H4 (cell line): ENCODE results near the gene GMNN. TPM values are rescaled to one million over a fixed set of nuclear protein-coding genes. Genes with fewer than 3 reads are reported as not detected.
"Not testable (repeated sequence)": the region's sequence is repeated elsewhere in the genome, so short reads cannot be mapped to it uniquely, and the experiment has no call there.

Experiments
- DNase-seq: peaks from one replicate; pipeline ENCODE4 v3.0.0-alpha.2; 2015; ENCODE audit warnings: low spot score
- total RNA-seq: library from RNA; depleted of rRNA; stranded (reverse); fragments of >200 nt; shearing (Covaris generic); gene quantifications from 2 replicates; pipeline ENCODE4 v1.2.3, GENCODE V29; 2014; rRNA removed

GMNN gene
- 67.2 and 75.9 TPM in 2 replicates for total RNA-seq

- peak; percentile 90 for DNase-seq
Measured at GRCh38 chr6:24774696-24775519, at the start of gene GMNN. TSS of gene GMNN (plus strand) at chr6:24774937. CDS start at chr6:24777247, 2,310 bp downstream.

GRCh38 chr6:24730653-24731052 is 44.1 kb upstream of the GMNN start:
- DNase-seq = not testable (repeated sequence)

GRCh38 chr6:24731456-24732134 is 43.1 kb upstream of the GMNN start:
- DNase-seq = not testable (repeated sequence)

- no peak for DNase-seq
Measured at GRCh38 chr6:24734166-24734565, 40.6 kb upstream of the GMNN start.

GRCh38 chr6:24734710-24735109 is 40.0 kb upstream of the GMNN start:
- not testable (repeated sequence) for DNase-seq

GRCh38 chr6:24738741-24739140 is 36.0 kb upstream of the GMNN start:
- DNase-seq = no peak

GRCh38 chr6:24740861-24741260 is 33.9 kb upstream of the GMNN start:
- DNase-seq = no peak

GRCh38 chr6:24742216-24742738 is 32.5 kb upstream of the GMNN start:
- DNase-seq = no peak

GRCh38 chr6:24743265-24743943 is 31.3 kb upstream of the GMNN start:
- peak; percentile 96 for DNase-seq

- DNase-seq = no peak
Measured at GRCh38 chr6:24743944-24744335, 30.8 kb upstream of the GMNN start.

GRCh38 chr6:24744911-24745310 is 29.8 kb upstream of the GMNN start:
- no peak for DNase-seq

- DNase-seq = no peak
Measured at GRCh38 chr6:24749297-24749696, 25.4 kb upstream of the GMNN start.

GRCh38 chr6:24750878-24751277 is 23.9 kb upstream of the GMNN start:
- DNase-seq = not testable (repeated sequence)

GRCh38 chr6:24752503-24752902 is 22.2 kb upstream of the GMNN start:
- DNase-seq = no peak

- DNase-seq = no peak
Measured at GRCh38 chr6:24752917-24753492, 21.7 kb upstream of the GMNN start.

- no peak for DNase-seq
Measured at GRCh38 chr6:24753545-24753944, 21.2 kb upstream of the GMNN start.

- DNase-seq = not testable (repeated sequence)
Measured at GRCh38 chr6:24754378-24754777, 20.4 kb upstream of the GMNN start.

GRCh38 chr6:24755279-24755678 is 19.5 kb upstream of the GMNN start:
- DNase-seq = no peak

GRCh38 chr6:24757611-24758010 is 17.1 kb upstream of the GMNN start:
- DNase-seq = no peak

- no peak for DNase-seq
Measured at GRCh38 chr6:24759718-24760117, 15.0 kb upstream of the GMNN start.

GRCh38 chr6:24760210-24760609 is 14.5 kb upstream of the GMNN start:
- DNase-seq = no peak
